ENCODE measurements around the gene PLPPR2. TPM values are rescaled to one million over a fixed set of nuclear protein-coding genes. Genes with fewer than 3 reads are reported as not detected.
"Not testable (repeated sequence)": the region's sequence is repeated elsewhere in the genome, so short reads cannot be mapped to it uniquely, and the experiment has no call there.

The PLPPR2 gene
- total RNA-seq, 1 experiment from 2014 or later: 25.2 TPM

GRCh38 chr19:11349171-11349570 lies 6.1 kb upstream of the PLPPR2 start:
- H3K4me2 ChIP-seq: no peak overlapping the region
- ChIA-PET CTCF (no interaction called here), POLR2A (ENCODE audit: unreplicated experiment) (no interaction called here)
- H4K20me1 ChIP-seq (ENCODE audit: insufficient read depth): no peaks in the 10 kb centered on the region
- H3K9me3 ChIP-seq (ENCODE audit: insufficient read depth, low read depth): no peaks in the 10 kb centered on the region
- H3K79me2 ChIP-seq (ENCODE audit: low read depth): peaks cover 13% of the 10 kb centered on the region
- peaks cover 24% of the 10 kb centered on the region for H3K4me1 ChIP-seq (replicated peaks; ENCODE audit: insufficient read depth)
- no peak overlapping the region for H3K4me3 ChIP-seq
- TF ChIP-seq EZH2 (IDR thresholded peaks at IDR 0.05; ENCODE audit: low read depth) (no peak), CTCF (conservative IDR thresholded peaks at IDR 0.05) (no peak)
- no peak for DNase-seq
- H3F3A ChIP-seq (ENCODE audit: insufficient read depth, low read depth): peaks cover 31% of the 10 kb centered on the region
- H2AFZ ChIP-seq: no peak overlapping the region
- intact Hi-C loops (cut with micrococcal nuclease; ENCODE audit: unreplicated experiment): no loop called here
- BruUV-seq (replicated peaks): no TSS peak
- no peaks in the 10 kb centered on the region for H3K27me3 ChIP-seq (ENCODE audit: insufficient read depth, low read depth)
- H3K36me3 ChIP-seq (ENCODE audit: low read depth): no peaks in the 10 kb centered on the region
- H3K27ac ChIP-seq: no peak overlapping the region
- no peaks in the 10 kb centered on the region for H3K9me2 ChIP-seq (ENCODE audit: insufficient read depth)

GRCh38 chr19:11354102-11354501 lies 1.1 kb upstream of the PLPPR2 start:
- H3K27ac ChIP-seq; H3K27me3 ChIP-seq (ENCODE audit: insufficient read depth, low read depth); H3K4me2 ChIP-seq; DNase-seq; H3K79me2 ChIP-seq (ENCODE audit: low read depth); H3K4me3 ChIP-seq; H3K36me3 ChIP-seq (ENCODE audit: low read depth); BruUV-seq (replicated peaks); H3K9me3 ChIP-seq (ENCODE audit: insufficient read depth, low read depth); H2AFZ ChIP-seq; H4K20me1 ChIP-seq (ENCODE audit: insufficient read depth); CTCF ChIA-PET; H3K9me2 ChIP-seq (ENCODE audit: insufficient read depth): not testable (repeated sequence)
- POLR2A ChIA-PET (ENCODE audit: unreplicated experiment): interaction anchor here (0.5 kb wide), 1 partner anchor 1148 kb away, joined by 3 read pairs; no protein-coding TSS in a partner anchor
- intact Hi-C loops (cut with micrococcal nuclease; ENCODE audit: unreplicated experiment): loop anchor here (2.0 kb wide), 1 partner anchor 21 kb away; the partner anchor contains the start of gene SWSAP1
- peaks cover 15% of the 10 kb centered on the region for H3K4me1 ChIP-seq (replicated peaks; ENCODE audit: insufficient read depth)
- peaks cover 23% of the 10 kb centered on the region; the same call in 1 of the 2 replicates for H3F3A ChIP-seq (ENCODE audit: insufficient read depth, low read depth)

GRCh38 chr19:11356074-11356397 lies 804 bp downstream of the PLPPR2 start:
- Histone ChIP-seq H3K79me2 (ENCODE audit: low read depth) (peaks cover 7% of the 10 kb centered on the region), H3K4me1 (replicated peaks; ENCODE audit: insufficient read depth) (peaks cover 25% of the 10 kb centered on the region), H2AFZ (no peak overlapping the region), H3F3A (ENCODE audit: insufficient read depth, low read depth) (peaks cover 30% of the 10 kb centered on the region; the same call in 1 of the 2 replicates), H3K4me2 (peak overlapping the region; percentile 99), H3K9me2 (ENCODE audit: insufficient read depth) (no peaks in the 10 kb centered on the region), H3K9me3 (ENCODE audit: insufficient read depth, low read depth) (no peaks in the 10 kb centered on the region), H3K27me3 (ENCODE audit: insufficient read depth, low read depth) (no peaks in the 10 kb centered on the region), H3K4me3 (peak overlapping the region; percentile 74), H4K20me1 (ENCODE audit: insufficient read depth) (peaks cover 6% of the 10 kb centered on the region; the same call in 1 of the 2 replicates), H3K27ac (no peak overlapping the region), H3K36me3 (ENCODE audit: low read depth) (no peaks in the 10 kb centered on the region)
- CTCF ChIA-PET: no interaction called here
- no peak for DNase-seq
- intact Hi-C loops (cut with micrococcal nuclease; ENCODE audit: unreplicated experiment): no loop called here
- no peak for TF ChIP-seq EZH2 (IDR thresholded peaks at IDR 0.05; ENCODE audit: low read depth)
- TF ChIP-seq CTCF (conservative IDR thresholded peaks at IDR 0.05): no peak
- BruUV-seq (replicated peaks): TSS peak; percentile 60
- POLR2A ChIA-PET (ENCODE audit: unreplicated experiment): no interaction called here

Measured in PC-9 (cell line).